ENCODE results near the gene TMEM229B.

Gene TMEM229B

GRCh38 chr14:67467134-67467533, 21.4 kb downstream of the TMEM229B start:
- no peak for DNase-seq (ENCODE audit: low read depth, low spot score)
- no peak overlapping the region for H3K4me3 ChIP-seq (ENCODE audit: low read depth, low read length)
- in situ Hi-C loops (cut with HindIII; ENCODE audit: low sequenced_read_pairs), result no loop called here
- TF ChIP-seq CTCF (IDR thresholded peaks at IDR 0.05; ENCODE audit: low read depth, low read length), result no peak

DNA sequence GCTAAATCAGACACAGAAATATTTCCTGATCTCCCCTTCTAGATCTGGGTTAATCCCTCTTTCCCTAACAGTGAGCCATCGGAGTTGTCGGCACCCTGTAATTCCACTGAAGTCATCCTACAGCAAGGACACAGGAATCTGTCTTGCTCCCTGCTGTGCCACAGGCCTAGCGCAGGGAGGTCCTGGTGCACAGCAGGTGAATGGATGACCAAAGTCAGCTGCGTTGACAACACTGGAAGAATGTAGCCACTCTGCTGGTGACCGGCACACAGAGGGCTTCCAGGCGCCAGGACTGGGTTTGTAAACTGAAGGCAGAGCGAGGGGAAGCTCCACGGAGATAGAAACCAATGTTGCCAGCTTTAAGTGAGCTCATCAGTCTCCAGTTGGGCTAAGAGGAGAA, 23.6 kb downstream of the TMEM229B start:
- DNase-seq (ENCODE audit: low read depth, low spot score), result no peak
- in situ Hi-C loops (cut with HindIII; ENCODE audit: low sequenced_read_pairs), result no loop called here
- TF ChIP-seq CTCF (IDR thresholded peaks at IDR 0.05; ENCODE audit: low read depth, low read length), result no peak
- H3K4me3 ChIP-seq (ENCODE audit: low read depth, low read length), result no peak overlapping the region

GRCh38 chr14:67464377-67464776, 24.1 kb downstream of the TMEM229B start:
- DNase-seq (ENCODE audit: low read depth, low spot score), result no peak
- no peak for TF ChIP-seq CTCF (IDR thresholded peaks at IDR 0.05; ENCODE audit: low read depth, low read length)

DNA sequence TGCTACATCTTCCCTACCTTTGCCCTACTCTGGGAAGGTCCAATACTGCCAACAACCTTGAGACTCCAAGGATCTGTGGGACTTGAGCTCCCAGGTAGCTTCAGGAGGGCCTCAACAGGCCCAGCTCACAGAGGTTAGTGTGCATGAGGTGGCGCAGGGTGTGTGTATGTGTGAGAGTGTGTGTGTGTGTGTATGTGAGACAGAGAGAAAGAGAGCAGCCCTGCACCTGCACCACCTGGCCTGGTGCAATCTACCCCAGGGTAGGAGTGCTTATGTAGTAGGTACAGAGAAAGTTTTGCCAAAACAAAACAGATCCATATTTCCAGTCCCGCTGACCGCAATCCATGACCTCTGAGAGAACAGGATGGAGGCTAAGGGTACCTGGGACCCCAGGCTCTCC, 24.6 kb downstream of the TMEM229B start:
- in situ Hi-C loops (cut with HindIII; ENCODE audit: low sequenced_read_pairs), result no loop called here
- no peak for TF ChIP-seq CTCF (IDR thresholded peaks at IDR 0.05; ENCODE audit: low read depth, low read length)
- no peak for DNase-seq (ENCODE audit: low read depth, low spot score)
- H3K4me3 ChIP-seq (ENCODE audit: low read depth, low read length), result no peak overlapping the region

More at GRCh38 chr14:67464377-67464776, 24.1 kb downstream of the TMEM229B start:
- in situ Hi-C loops (cut with HindIII; ENCODE audit: low sequenced_read_pairs), result no loop called here
- H3K4me3 ChIP-seq (ENCODE audit: low read depth, low read length), result no peak overlapping the region

- in situ Hi-C loops (cut with HindIII; ENCODE audit: low sequenced_read_pairs), result no loop called here
- TF ChIP-seq CTCF (IDR thresholded peaks at IDR 0.05; ENCODE audit: low read depth, low read length), result no peak
- no peak for DNase-seq (ENCODE audit: low read depth, low spot score)
- H3K4me3 ChIP-seq (ENCODE audit: low read depth, low read length), result no peak overlapping the region
These were observed 26.5 kb downstream of the TMEM229B start for GRCh38 chr14:67461996-67462395.

- no peak for DNase-seq (ENCODE audit: low read depth, low spot score)
- H3K4me3 ChIP-seq (ENCODE audit: low read depth, low read length), result no peak overlapping the region
- TF ChIP-seq CTCF (IDR thresholded peaks at IDR 0.05; ENCODE audit: low read depth, low read length), result no peak
- in situ Hi-C loops (cut with HindIII; ENCODE audit: low sequenced_read_pairs), result no loop called here
These were observed 27.1 kb downstream of the TMEM229B start for GRCh38 chr14:67461341-67461985.

Measured in astrocyte of the spinal cord (primary cell).